Lower leg skin (tissue), 3 donors: ENCODE results near the gene SPOCK1.

Experiments used
- CTCF ChIP-seq, 3 donors: fragments of 450-650 bp; IDR thresholded peaks; one replicate each; pipeline ENCODE4 v1.5.1; 2016; ENCODE audit warnings: antibody characterized with exemption in 3 of 3, mild to moderate bottlenecking in 3 of 3, moderate library complexity in 2 of 3
- POLR2A ChIP-seq, 2 donors: fragments of 450-650 bp; IDR thresholded peaks; one replicate each; pipeline ENCODE4 v1.6.1; 2016 to 2017; ENCODE audit warnings: antibody characterized with exemption in 2 of 2, mild to moderate bottlenecking in 1 of 2, moderate library complexity in 1 of 2

GRCh38 chr5:137092831-137093230, 406.3 kb downstream of the SPOCK1 start:
- TF ChIP-seq POLR2A (IDR thresholded peaks at IDR 0.05) (no peak), CTCF (IDR thresholded peaks at IDR 0.05) (no peak)
